Liver (tissue), 9 donors: ENCODE data around the gene HEYL. TPM values are rescaled to one million over a fixed set of nuclear protein-coding genes. Genes with fewer than 3 reads are reported as not detected.

ENCODE experiments used
- DNase-seq: peaks from one replicate; pipeline ENCODE4 v3.0.0-alpha.2; 2017; ENCODE audit warnings: low spot score
- H3K27ac ChIP-seq, 2 donors: one replicate each; pipeline ENCODE4 v1.7.0; 2013; ENCODE audit warnings: inconsistent platforms in 2 of 2, low read length in 2 of 2, control low read depth in 1 of 2, low read depth in 1 of 2, mild to moderate bottlenecking in 1 of 2
- H3K27me3 ChIP-seq, 4 donors: one replicate each; pipeline versions ENCODE4 v1.6.1 to v1.7.0; 2013; ENCODE audit warnings: low read length in 3 of 4, inconsistent platforms in 1 of 4, mild to moderate bottlenecking in 1 of 4, moderate library complexity in 1 of 4; ENCODE audit not compliant: control insufficient read depth in 4 of 4, insufficient read depth in 4 of 4
- H3K36me3 ChIP-seq, 4 donors: one replicate each; pipeline versions ENCODE4 v1.6.1 to v1.7.0; 2013; ENCODE audit warnings: low read length in 3 of 4, mild to moderate bottlenecking in 3 of 4, low read depth in 1 of 4, moderate library complexity in 1 of 4; ENCODE audit not compliant: control insufficient read depth in 4 of 4, insufficient read depth in 3 of 4
- H3K4me1 ChIP-seq, 4 donors: one replicate each; pipeline versions ENCODE4 v1.6.1 to v1.7.0; 2013; ENCODE audit warnings: low read length in 3 of 4, mild to moderate bottlenecking in 3 of 4, moderate library complexity in 1 of 4; ENCODE audit not compliant: control insufficient read depth in 4 of 4, insufficient read depth in 4 of 4
- H3K4me3 ChIP-seq, 3 donors: one replicate each; pipeline versions ENCODE4 v1.6.1 to v1.7.0; 2013; ENCODE audit warnings: low read length in 3 of 3, control low read depth in 1 of 3, low read depth in 1 of 3, mild to moderate bottlenecking in 1 of 3
- H3K9ac ChIP-seq, 2 donors: one replicate each; pipeline ENCODE4 v1.7.0; 2013; ENCODE audit warnings: low read length in 2 of 2, mild to moderate bottlenecking in 2 of 2, moderate library complexity in 2 of 2, control low read depth in 1 of 2, low read depth in 1 of 2
- H3K9me3 ChIP-seq, 4 donors: one replicate each; pipeline versions ENCODE4 v1.6.1 to v1.7.0; 2013; ENCODE audit warnings: low read length in 3 of 4; ENCODE audit not compliant: control insufficient read depth in 4 of 4
- EGR1 ChIP-seq, 2 donors: IDR thresholded peaks; 2 replicates each; pipeline ENCODE4 v1.6.1; 2016 to 2018; ENCODE audit warnings: antibody characterized with exemption in 2 of 2, low read depth in 2 of 2
- FOXA1 ChIP-seq: IDR thresholded peaks from 2 replicates; pipeline ENCODE4 v1.6.1; 2016; ENCODE audit warnings: antibody characterized with exemption
- FOXA2 ChIP-seq: IDR thresholded peaks from 2 replicates; pipeline ENCODE4 v1.6.1; 2016; ENCODE audit warnings: antibody characterized with exemption
- GABPA ChIP-seq, 2 donors: IDR thresholded peaks in 1 of 2; conservative IDR thresholded peaks in 1 of 2; 2 replicates each; pipeline ENCODE4 v1.6.1; 2016; ENCODE audit warnings: antibody characterized with exemption in 2 of 2, mild to moderate bottlenecking in 1 of 2, moderate library complexity in 1 of 2
- HNF4A ChIP-seq, 2 donors: conservative IDR thresholded peaks; 2 replicates each; pipeline ENCODE4 v1.6.1; 2016; ENCODE audit warnings: antibody characterized with exemption in 2 of 2, mild to moderate bottlenecking in 2 of 2
- HNF4G ChIP-seq: IDR thresholded peaks from 2 replicates; pipeline ENCODE4 v1.6.1; 2016; ENCODE audit warnings: antibody characterized with exemption
- JUND ChIP-seq, 2 donors: IDR thresholded peaks; 2 replicates each; pipeline ENCODE4 v1.6.1; 2016; ENCODE audit warnings: antibody characterized with exemption in 2 of 2
- NR2F2 ChIP-seq: IDR thresholded peaks from 2 replicates; pipeline ENCODE4 v1.6.1; 2016; ENCODE audit warnings: antibody characterized with exemption
- RAD21 ChIP-seq, 2 donors: IDR thresholded peaks; 2 replicates each; pipeline ENCODE4 v1.6.1; 2016; ENCODE audit warnings: antibody characterized with exemption in 2 of 2, mild to moderate bottlenecking in 2 of 2
- RXRA ChIP-seq, 2 donors: IDR thresholded peaks; 2 replicates each; pipeline ENCODE4 v1.6.1; 2017 to 2018; ENCODE audit warnings: antibody characterized with exemption in 2 of 2, mild to moderate bottlenecking in 1 of 2
- SP1 ChIP-seq: IDR thresholded peaks from 2 replicates; pipeline ENCODE4 v1.6.1; 2018; ENCODE audit warnings: antibody characterized with exemption, mild to moderate bottlenecking
- TAF1 ChIP-seq: conservative IDR thresholded peaks from 2 replicates; pipeline ENCODE4 v1.6.1; 2016; ENCODE audit warnings: antibody characterized with exemption, mild to moderate bottlenecking
- YY1 ChIP-seq: IDR thresholded peaks from 2 replicates; pipeline ENCODE4 v1.6.1; 2016; ENCODE audit warnings: antibody characterized with exemption, mild to moderate bottlenecking
- WGBS: extraction: QIAGEN DNeasy Blood & Tissue Kit; methylation state at CpG from one replicate; pipeline ENCODE4 v1.1.7; 2013; 5-methylcytosine and 5-hydroxymethylcytosine counted together
- polyA plus RNA-seq, 2 donors: library from polyadenylated mRNA; stranded (reverse) in 1 of 2; unstranded in 1 of 2; fragments of 200-250 nt in 1 of 2; fragments of >200 nt in 1 of 2; fragmentation: Nextera tagmentation in 1 of 2; extraction: Ambion mirVana in 1 of 2; gene quantifications; one replicate each; pipeline versions ENCODE4 v1.2.1 to v1.2.3, GENCODE V29; 2013 to 2015
- total RNA-seq, 2 donors: library from RNA; depleted of rRNA; stranded (reverse); fragments of >200 nt; gene quantifications; one replicate each; pipeline ENCODE4 v1.2.3, GENCODE V29; 2014
- TF ChIP-seq, protein P1 (sequence below): IDR thresholded peaks from 2 replicates; pipeline ENCODE4 v1.6.1; 2016; ENCODE audit warnings: antibody characterized with exemption, mild to moderate bottlenecking
- TF ChIP-seq, protein P2 (sequence below): IDR thresholded peaks from 2 replicates; pipeline ENCODE4 v1.6.1; 2016; ENCODE audit warnings: antibody characterized with exemption
- TF ChIP-seq, protein P3 (sequence below): IDR thresholded peaks from 2 replicates; pipeline ENCODE4 v1.6.1; 2016; ENCODE audit warnings: antibody characterized with exemption
- TF ChIP-seq, protein P4 (sequence below): IDR thresholded peaks from 2 replicates; pipeline ENCODE4 v1.6.1; 2016; ENCODE audit warnings: antibody characterized with exemption
- TF ChIP-seq, protein P5 (sequence below): fragments of 150-350 bp; IDR thresholded peaks from 2 replicates; pipeline ENCODE4 v1.5.1; 2017; ENCODE audit warnings: improper control_type of control experiment, low read depth, low read length; ENCODE audit not compliant: missing input control
- donor health status: healthy.
- donor health status: healthy.
- donor health status: healthy.
- donor health status: healthy.
- donor health status: healthy.

The HEYL gene
- total and polyA plus RNA-seq, 4 donors, result 0.61 to 1.7 (median 1.2) TPM

DNA sequence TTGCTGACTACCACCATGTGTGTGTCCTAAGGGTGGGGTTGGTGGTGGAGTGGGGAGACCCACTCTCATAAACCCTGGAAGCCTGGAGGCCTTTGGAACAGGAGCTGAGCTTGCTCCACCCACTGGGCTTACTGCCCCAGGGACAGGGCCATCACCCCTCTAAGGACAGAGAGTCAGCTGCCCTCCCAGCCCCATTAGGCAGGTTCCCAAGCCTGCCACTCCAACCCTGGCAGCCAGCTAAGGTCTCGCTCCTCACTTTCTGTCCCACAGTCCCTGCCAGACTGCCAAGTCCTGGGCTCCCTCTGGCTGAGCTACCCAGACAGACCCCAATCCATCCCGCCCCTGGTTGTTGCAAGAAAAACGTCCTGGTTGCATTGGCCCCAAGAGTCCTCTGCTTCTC, 28.7 kb upstream of the HEYL start (continued):
- TF ChIP-seq, protein P1, sequence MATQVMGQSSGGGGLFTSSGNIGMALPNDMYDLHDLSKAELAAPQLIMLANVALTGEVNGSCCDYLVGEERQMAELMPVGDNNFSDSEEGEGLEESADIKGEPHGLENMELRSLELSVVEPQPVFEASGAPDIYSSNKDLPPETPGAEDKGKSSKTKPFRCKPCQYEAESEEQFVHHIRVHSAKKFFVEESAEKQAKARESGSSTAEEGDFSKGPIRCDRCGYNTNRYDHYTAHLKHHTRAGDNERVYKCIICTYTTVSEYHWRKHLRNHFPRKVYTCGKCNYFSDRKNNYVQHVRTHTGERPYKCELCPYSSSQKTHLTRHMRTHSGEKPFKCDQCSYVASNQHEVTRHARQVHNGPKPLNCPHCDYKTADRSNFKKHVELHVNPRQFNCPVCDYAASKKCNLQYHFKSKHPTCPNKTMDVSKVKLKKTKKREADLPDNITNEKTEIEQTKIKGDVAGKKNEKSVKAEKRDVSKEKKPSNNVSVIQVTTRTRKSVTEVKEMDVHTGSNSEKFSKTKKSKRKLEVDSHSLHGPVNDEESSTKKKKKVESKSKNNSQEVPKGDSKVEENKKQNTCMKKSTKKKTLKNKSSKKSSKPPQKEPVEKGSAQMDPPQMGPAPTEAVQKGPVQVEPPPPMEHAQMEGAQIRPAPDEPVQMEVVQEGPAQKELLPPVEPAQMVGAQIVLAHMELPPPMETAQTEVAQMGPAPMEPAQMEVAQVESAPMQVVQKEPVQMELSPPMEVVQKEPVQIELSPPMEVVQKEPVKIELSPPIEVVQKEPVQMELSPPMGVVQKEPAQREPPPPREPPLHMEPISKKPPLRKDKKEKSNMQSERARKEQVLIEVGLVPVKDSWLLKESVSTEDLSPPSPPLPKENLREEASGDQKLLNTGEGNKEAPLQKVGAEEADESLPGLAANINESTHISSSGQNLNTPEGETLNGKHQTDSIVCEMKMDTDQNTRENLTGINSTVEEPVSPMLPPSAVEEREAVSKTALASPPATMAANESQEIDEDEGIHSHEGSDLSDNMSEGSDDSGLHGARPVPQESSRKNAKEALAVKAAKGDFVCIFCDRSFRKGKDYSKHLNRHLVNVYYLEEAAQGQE, result no peak
- no peak for TF ChIP-seq TAF1
- TF ChIP-seq, protein P2, sequence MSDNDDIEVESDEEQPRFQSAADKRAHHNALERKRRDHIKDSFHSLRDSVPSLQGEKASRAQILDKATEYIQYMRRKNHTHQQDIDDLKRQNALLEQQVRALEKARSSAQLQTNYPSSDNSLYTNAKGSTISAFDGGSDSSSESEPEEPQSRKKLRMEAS, result no peak
- TF ChIP-seq, protein P3, sequence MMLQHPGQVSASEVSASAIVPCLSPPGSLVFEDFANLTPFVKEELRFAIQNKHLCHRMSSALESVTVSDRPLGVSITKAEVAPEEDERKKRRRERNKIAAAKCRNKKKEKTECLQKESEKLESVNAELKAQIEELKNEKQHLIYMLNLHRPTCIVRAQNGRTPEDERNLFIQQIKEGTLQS, result no peak
- no peak for TF ChIP-seq YY1

DNA sequence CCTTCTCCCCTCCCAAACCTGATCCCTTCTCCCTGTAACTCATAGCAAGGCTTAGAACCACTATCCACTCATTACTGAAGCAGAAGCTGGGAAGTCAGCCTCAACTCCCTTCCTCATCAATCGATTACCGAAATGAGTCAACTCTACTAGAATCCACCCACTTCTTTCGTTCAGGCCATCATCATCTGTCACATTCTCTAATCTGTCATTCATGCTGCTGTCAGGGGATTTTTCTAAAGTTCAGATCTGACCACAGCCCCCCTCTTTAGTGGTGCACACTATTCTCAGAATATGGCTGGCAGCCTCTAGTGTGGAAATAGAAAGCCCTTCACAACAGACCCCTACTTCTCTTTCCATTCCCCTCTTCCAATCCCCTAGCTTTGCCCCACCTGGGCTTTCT, 27.3 kb upstream of the HEYL start:
- Histone ChIP-seq H3K36me3 (no peaks in the 10 kb centered on the region), H3K27me3 (peaks cover 0 to 3% (median under 1%) of the 10 kb centered on the region in 4 donors), H3K27ac (no peak overlapping the region), H3K4me1 (peaks cover 0 to 8% (median under 1%) of the 10 kb centered on the region in 4 donors), H3K9me3 (no peaks in the 10 kb centered on the region), H3K4me3 (no peak overlapping the region), H3K9ac (no peak overlapping the region)
- TF ChIP-seq HNF4G, result no peak
- TF ChIP-seq HNF4A (conservative IDR thresholded peaks at IDR 0.05), result no peak
- TF ChIP-seq GABPA (IDR thresholded peaks at IDR 0.05 in 1 of 2, conservative IDR thresholded peaks at IDR 0.05 in 1 of 2), result no peak
- no peak for TF ChIP-seq YY1
- TF ChIP-seq, protein P1, result no peak
- TF ChIP-seq JUND (IDR thresholded peaks at IDR 0.05), result no peak
- WGBS, result 77% methylated on average over 3 of the region's 3 CpGs
- no peak for DNase-seq

DNA sequence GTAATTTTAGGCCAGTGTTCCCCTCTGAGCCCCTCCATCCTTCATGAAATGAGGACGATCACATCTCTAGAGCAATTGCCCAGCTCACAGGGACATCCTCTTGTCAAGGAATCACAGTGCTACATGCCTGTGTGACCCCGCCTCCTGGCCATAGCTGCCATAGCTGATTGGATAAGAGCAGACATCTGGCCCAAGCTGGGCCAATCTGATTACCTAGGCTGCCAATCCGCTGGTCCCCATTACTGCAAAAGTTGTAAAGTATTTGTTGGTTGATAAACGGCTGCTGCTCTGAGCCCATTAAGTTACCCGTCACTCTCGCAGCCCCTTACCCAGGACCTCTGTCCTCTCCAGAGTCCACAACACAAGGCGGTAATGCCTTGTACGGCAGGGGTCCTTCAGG, 24.1 kb upstream of the HEYL start:
- no peak overlapping the region for H3K9ac ChIP-seq
- H3K27me3 ChIP-seq, result peaks cover 0 to 3% (median 0%) of the 10 kb centered on the region in 4 donors
- WGBS, result 92% methylated on average over 8 of the region's 8 CpGs
- no peak for DNase-seq
- no peak overlapping the region for H3K27ac ChIP-seq
- no peaks in the 10 kb centered on the region for H3K9me3 ChIP-seq
- H3K4me3 ChIP-seq, result no peak overlapping the region
- no peaks in the 10 kb centered on the region for H3K4me1 ChIP-seq
- no peaks in the 10 kb centered on the region for H3K36me3 ChIP-seq
- TF ChIP-seq HNF4G (no peak), YY1 (no peak), JUND (IDR thresholded peaks at IDR 0.05) (no peak), NR2F2 (no peak), TAF1 (no peak), RXRA (IDR thresholded peaks at IDR 0.05) (no peak), GABPA (IDR thresholded peaks at IDR 0.05 in 1 of 2, conservative IDR thresholded peaks at IDR 0.05 in 1 of 2) (no peak), EGR1 (IDR thresholded peaks at IDR 0.05; ENCODE audit: low read depth in 2 of 2) (no peak), FOXA1 (no peak), HNF4A (conservative IDR thresholded peaks at IDR 0.05) (no peak), FOXA2 (no peak), RAD21 (IDR thresholded peaks at IDR 0.05) (no peak), SP1 (no peak)
- TF ChIP-seq, protein P4, sequence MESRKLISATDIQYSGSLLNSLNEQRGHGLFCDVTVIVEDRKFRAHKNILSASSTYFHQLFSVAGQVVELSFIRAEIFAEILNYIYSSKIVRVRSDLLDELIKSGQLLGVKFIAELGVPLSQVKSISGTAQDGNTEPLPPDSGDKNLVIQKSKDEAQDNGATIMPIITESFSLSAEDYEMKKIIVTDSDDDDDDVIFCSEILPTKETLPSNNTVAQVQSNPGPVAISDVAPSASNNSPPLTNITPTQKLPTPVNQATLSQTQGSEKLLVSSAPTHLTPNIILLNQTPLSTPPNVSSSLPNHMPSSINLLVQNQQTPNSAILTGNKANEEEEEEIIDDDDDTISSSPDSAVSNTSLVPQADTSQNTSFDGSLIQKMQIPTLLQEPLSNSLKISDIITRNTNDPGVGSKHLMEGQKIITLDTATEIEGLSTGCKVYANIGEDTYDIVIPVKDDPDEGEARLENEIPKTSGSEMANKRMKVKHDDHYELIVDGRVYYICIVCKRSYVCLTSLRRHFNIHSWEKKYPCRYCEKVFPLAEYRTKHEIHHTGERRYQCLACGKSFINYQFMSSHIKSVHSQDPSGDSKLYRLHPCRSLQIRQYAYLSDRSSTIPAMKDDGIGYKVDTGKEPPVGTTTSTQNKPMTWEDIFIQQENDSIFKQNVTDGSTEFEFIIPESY, result no peak
- TF ChIP-seq, protein P3, result no peak
- TF ChIP-seq, protein P2, result no peak
- TF ChIP-seq, protein P5, sequence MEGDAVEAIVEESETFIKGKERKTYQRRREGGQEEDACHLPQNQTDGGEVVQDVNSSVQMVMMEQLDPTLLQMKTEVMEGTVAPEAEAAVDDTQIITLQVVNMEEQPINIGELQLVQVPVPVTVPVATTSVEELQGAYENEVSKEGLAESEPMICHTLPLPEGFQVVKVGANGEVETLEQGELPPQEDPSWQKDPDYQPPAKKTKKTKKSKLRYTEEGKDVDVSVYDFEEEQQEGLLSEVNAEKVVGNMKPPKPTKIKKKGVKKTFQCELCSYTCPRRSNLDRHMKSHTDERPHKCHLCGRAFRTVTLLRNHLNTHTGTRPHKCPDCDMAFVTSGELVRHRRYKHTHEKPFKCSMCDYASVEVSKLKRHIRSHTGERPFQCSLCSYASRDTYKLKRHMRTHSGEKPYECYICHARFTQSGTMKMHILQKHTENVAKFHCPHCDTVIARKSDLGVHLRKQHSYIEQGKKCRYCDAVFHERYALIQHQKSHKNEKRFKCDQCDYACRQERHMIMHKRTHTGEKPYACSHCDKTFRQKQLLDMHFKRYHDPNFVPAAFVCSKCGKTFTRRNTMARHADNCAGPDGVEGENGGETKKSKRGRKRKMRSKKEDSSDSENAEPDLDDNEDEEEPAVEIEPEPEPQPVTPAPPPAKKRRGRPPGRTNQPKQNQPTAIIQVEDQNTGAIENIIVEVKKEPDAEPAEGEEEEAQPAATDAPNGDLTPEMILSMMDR, result no peak
